ENCODE results near the gene CDK1. TPM values are rescaled to one million over a fixed set of nuclear protein-coding genes. Genes with fewer than 3 reads are reported as not detected.

Gene CDK1
- total RNA-seq, 1 experiment from 2014 or later, result 137 TPM

- BruUV-seq (replicated peaks), result no TSS peak
- TF ChIP-seq EZH2 (IDR thresholded peaks at IDR 0.05; ENCODE audit: low read depth), result no peak
- TF ChIP-seq CTCF (conservative IDR thresholded peaks at IDR 0.05), result no peak
- CTCF ChIA-PET, result interaction anchor here (0.6 kb wide), 1 partner anchor 1977 kb away, joined by 3 read pairs; no protein-coding TSS in a partner anchor
- H3K4me2 ChIP-seq, result no peak overlapping the region
- no peak overlapping the region for H3K27ac ChIP-seq
- no peak overlapping the region for H2AFZ ChIP-seq
- DNase-seq, result no peak
- no peak overlapping the region for H3K4me3 ChIP-seq
- H3K4me1 ChIP-seq (replicated peaks; ENCODE audit: insufficient read depth), result peaks cover 5% of the 10 kb centered on the region; the same call in 1 of the 2 replicates
- intact Hi-C loops (cut with micrococcal nuclease; ENCODE audit: unreplicated experiment), result no loop called here
- POLR2A ChIA-PET (ENCODE audit: unreplicated experiment), result no interaction called here
- H3K79me2 ChIP-seq (ENCODE audit: low read depth), result no peaks in the 10 kb centered on the region
- no peaks in the 10 kb centered on the region for H4K20me1 ChIP-seq (ENCODE audit: insufficient read depth)
- no peaks in the 10 kb centered on the region for H3K27me3 ChIP-seq (ENCODE audit: insufficient read depth, low read depth)
- no peaks in the 10 kb centered on the region for H3F3A ChIP-seq (ENCODE audit: insufficient read depth, low read depth)
- H3K36me3 ChIP-seq (ENCODE audit: low read depth), result no peaks in the 10 kb centered on the region
- no peaks in the 10 kb centered on the region for H3K9me2 ChIP-seq (ENCODE audit: insufficient read depth)
- H3K9me3 ChIP-seq (ENCODE audit: insufficient read depth, low read depth), result no peaks in the 10 kb centered on the region
Observed at GRCh38 chr10:60821656-60822055, 43.4 kb downstream of the CDK1 start.

- Histone ChIP-seq H3K9me2 (ENCODE audit: insufficient read depth) (no peaks in the 10 kb centered on the region), H3K27me3 (ENCODE audit: insufficient read depth, low read depth) (no peaks in the 10 kb centered on the region), H3F3A (ENCODE audit: insufficient read depth, low read depth) (no peaks in the 10 kb centered on the region), H3K4me1 (replicated peaks; ENCODE audit: insufficient read depth) (no peaks in the 10 kb centered on the region), H2AFZ (no peak overlapping the region), H3K36me3 (ENCODE audit: low read depth) (no peaks in the 10 kb centered on the region), H3K4me3 (no peak overlapping the region), H3K9me3 (ENCODE audit: insufficient read depth, low read depth) (no peaks in the 10 kb centered on the region), H4K20me1 (ENCODE audit: insufficient read depth) (no peaks in the 10 kb centered on the region), H3K27ac (no peak overlapping the region), H3K4me2 (no peak overlapping the region), H3K79me2 (ENCODE audit: low read depth) (no peaks in the 10 kb centered on the region)
- CTCF ChIA-PET, result no interaction called here
- no peak for TF ChIP-seq CTCF (conservative IDR thresholded peaks at IDR 0.05)
- TF ChIP-seq EZH2 (IDR thresholded peaks at IDR 0.05; ENCODE audit: low read depth), result no peak
- BruUV-seq (replicated peaks), result no TSS peak
- intact Hi-C loops (cut with micrococcal nuclease; ENCODE audit: unreplicated experiment), result no loop called here
- DNase-seq, result no peak
- POLR2A ChIA-PET (ENCODE audit: unreplicated experiment), result no interaction called here
Observed at GRCh38 chr10:60822809-60823208, 44.5 kb downstream of the CDK1 start.

GRCh38 chr10:60823324-60823723, 45.0 kb downstream of the CDK1 start:
- Histone ChIP-seq H3K4me3 (no peak overlapping the region), H3K9me2 (ENCODE audit: insufficient read depth) (no peaks in the 10 kb centered on the region), H3K27ac (no peak overlapping the region), H3K4me2 (no peak overlapping the region), H3F3A (ENCODE audit: insufficient read depth, low read depth) (no peaks in the 10 kb centered on the region), H3K27me3 (ENCODE audit: insufficient read depth, low read depth) (no peaks in the 10 kb centered on the region), H2AFZ (no peak overlapping the region), H3K4me1 (replicated peaks; ENCODE audit: insufficient read depth) (no peaks in the 10 kb centered on the region), H4K20me1 (ENCODE audit: insufficient read depth) (no peaks in the 10 kb centered on the region), H3K79me2 (ENCODE audit: low read depth) (no peaks in the 10 kb centered on the region), H3K36me3 (ENCODE audit: low read depth) (no peaks in the 10 kb centered on the region), H3K9me3 (ENCODE audit: insufficient read depth, low read depth) (no peaks in the 10 kb centered on the region)
- ChIA-PET POLR2A (ENCODE audit: unreplicated experiment) (no interaction called here), CTCF (no interaction called here)
- no peak for DNase-seq
- BruUV-seq (replicated peaks), result no TSS peak
- intact Hi-C loops (cut with micrococcal nuclease; ENCODE audit: unreplicated experiment), result no loop called here
- TF ChIP-seq CTCF (conservative IDR thresholded peaks at IDR 0.05), result no peak
- TF ChIP-seq EZH2 (IDR thresholded peaks at IDR 0.05; ENCODE audit: low read depth), result no peak
